H9 (cell line): ENCODE results near the gene ADSS2. TPM values are rescaled to one million over a fixed set of nuclear protein-coding genes. Genes with fewer than 3 reads are reported as not detected.

Experiments
- DNase-seq: peaks from one replicate; pipeline ENCODE4 v3.0.0-alpha.2; 2017
- H2AFZ ChIP-seq: one replicate; pipeline ENCODE4 v1.6.1; 2013; ENCODE audit warnings: mild to moderate bottlenecking, low read length, control low read depth, moderate library complexity
- H2AK5ac ChIP-seq: 2 replicates; pipeline ENCODE4 v1.6.1; 2013; ENCODE audit warnings: low read length, control low read depth, mixed read lengths; ENCODE audit not compliant: insufficient read length
- H2BK120ac ChIP-seq: one replicate; pipeline ENCODE4 v1.6.1; 2013; ENCODE audit warnings: low read depth, mild to moderate bottlenecking, low read length, control low read depth, inconsistent platforms; ENCODE audit not compliant: poor library complexity, severe bottlenecking
- H2BK12ac ChIP-seq: 2 replicates; pipeline ENCODE4 v1.6.1; 2013; ENCODE audit warnings: low read length, control low read depth, mixed read lengths, low read depth; ENCODE audit not compliant: insufficient read length
- H2BK15ac ChIP-seq: 2 replicates; pipeline ENCODE4 v1.6.1; 2013; ENCODE audit warnings: low read depth, low read length, control low read depth
- H2BK20ac ChIP-seq: one replicate; pipeline ENCODE4 v1.6.1; 2013; ENCODE audit warnings: low read depth, mild to moderate bottlenecking, low read length, control low read depth, inconsistent platforms; ENCODE audit not compliant: poor library complexity, severe bottlenecking
- H2BK5ac ChIP-seq: 2 replicates; pipeline ENCODE4 v1.6.1; 2013; ENCODE audit warnings: low read length, control low read depth, mixed read lengths; ENCODE audit not compliant: insufficient read length
- H3K14ac ChIP-seq: 2 replicates; pipeline ENCODE4 v1.6.1; 2013; ENCODE audit warnings: low read length, control low read depth; ENCODE audit not compliant: insufficient read depth
- H3K18ac ChIP-seq: 2 replicates; pipeline ENCODE4 v1.6.1; 2013; ENCODE audit warnings: low read depth, mild to moderate bottlenecking, mixed read lengths, low read length, control low read depth; ENCODE audit not compliant: insufficient read length
- H3K23ac ChIP-seq: 2 replicates; pipeline ENCODE4 v1.6.1; 2013; ENCODE audit warnings: low read length, control low read depth, mixed read lengths, low read depth; ENCODE audit not compliant: insufficient read length
- H3K23me2 ChIP-seq: 2 replicates; pipeline ENCODE4 v1.6.1; 2013; ENCODE audit warnings: low read depth, mild to moderate bottlenecking, mixed read lengths, low read length, control low read depth; ENCODE audit not compliant: insufficient read length, poor library complexity, severe bottlenecking
- H3K27ac ChIP-seq: 2 replicates; pipeline ENCODE4 v1.5.1; 2013; ENCODE audit warnings: low read length, control low read depth, mixed read lengths, low read depth; ENCODE audit not compliant: insufficient read length
- H3K27me3 ChIP-seq: 2 replicates; pipeline ENCODE4 v1.6.1; 2013; ENCODE audit warnings: low read length, control low read depth, inconsistent platforms; ENCODE audit not compliant: insufficient read depth
- H3K4ac ChIP-seq: 2 replicates; pipeline ENCODE4 v1.6.1; 2013; ENCODE audit warnings: low read depth, mild to moderate bottlenecking, control low read depth, inconsistent platforms, low read length, moderate library complexity
- H3K4me1 ChIP-seq: 2 replicates; pipeline ENCODE4 v1.6.1; 2013; ENCODE audit warnings: low read length, control low read depth, inconsistent platforms; ENCODE audit not compliant: insufficient read depth
- H3K4me2 ChIP-seq: 2 replicates; pipeline ENCODE4 v1.6.1; 2013; ENCODE audit warnings: low read length, control low read depth, mixed read lengths; ENCODE audit not compliant: insufficient read length, insufficient read depth
- H3K56ac ChIP-seq: 2 replicates; pipeline ENCODE4 v1.6.1; 2013; ENCODE audit warnings: low read depth, mild to moderate bottlenecking, mixed read lengths, low read length, control low read depth; ENCODE audit not compliant: insufficient read length
- H3K79me1 ChIP-seq: 2 replicates; pipeline ENCODE4 v1.6.1; 2013; ENCODE audit warnings: low read depth, mild to moderate bottlenecking, moderate library complexity, low read length, control low read depth, inconsistent platforms; ENCODE audit not compliant: insufficient read depth, poor library complexity, severe bottlenecking
- H3K79me2 ChIP-seq: 2 replicates; pipeline ENCODE4 v1.6.1; 2013; ENCODE audit warnings: low read length, control low read depth, inconsistent platforms; ENCODE audit not compliant: insufficient read depth
- H3K9ac ChIP-seq: 2 replicates; pipeline ENCODE4 v1.6.1; 2013; ENCODE audit warnings: low read length, control low read depth, mixed read lengths; ENCODE audit not compliant: insufficient read length; ENCODE audit errors: extremely low read depth
- H3K9me3 ChIP-seq: one replicate; pipeline ENCODE4 v1.6.1; 2013; ENCODE audit warnings: low read depth, low read length, inconsistent platforms; ENCODE audit not compliant: control insufficient read depth
- H3T11ph ChIP-seq: one replicate; pipeline ENCODE4 v1.6.1; 2013; ENCODE audit warnings: mild to moderate bottlenecking, low read length, control low read depth, inconsistent platforms
- H4K20me1 ChIP-seq: one replicate; pipeline ENCODE4 v1.6.1; 2013; ENCODE audit not compliant: control insufficient read depth, insufficient read length, insufficient read depth
- H4K5ac ChIP-seq: 2 replicates; pipeline ENCODE4 v1.6.1; 2013; ENCODE audit warnings: low read depth, mild to moderate bottlenecking, mixed read lengths, low read length, control low read depth; ENCODE audit not compliant: insufficient read length
- H4K8ac ChIP-seq: replicated peaks from 2 replicates; pipeline ENCODE4 v1.6.1; 2013; ENCODE audit warnings: low read length, control low read depth, mixed read lengths, low read depth; ENCODE audit not compliant: insufficient read length
- H4K91ac ChIP-seq: 2 replicates; pipeline ENCODE4 v1.6.1; 2013; ENCODE audit warnings: low read depth, mild to moderate bottlenecking, moderate library complexity, mixed read lengths, low read length, control low read depth; ENCODE audit not compliant: insufficient read length
- H3K27ac Mint-ChIP-seq, 3 experiments: 2 replicates in 2 of 3; 3 replicates in 1 of 3; pipeline ENCODE4 v1.8.0; 2020 to 2021; ENCODE audit warnings: mixed read lengths in 3 of 3, mild to moderate bottlenecking in 1 of 3, moderate library complexity in 1 of 3
- H3K27me3 Mint-ChIP-seq: 2 replicates; pipeline ENCODE4 v1.8.0; 2021; ENCODE audit warnings: low read depth, mild to moderate bottlenecking, moderate library complexity, mixed read lengths
- H3K36me3 Mint-ChIP-seq, 3 experiments: 2 replicates in 2 of 3; 3 replicates in 1 of 3; pipeline ENCODE4 v1.8.0; 2020 to 2021; ENCODE audit warnings: low read depth in 3 of 3, mixed read lengths in 3 of 3; ENCODE audit not compliant: insufficient read depth in 1 of 3
- H3K4me1 Mint-ChIP-seq, 2 experiments: 2 replicates each; pipeline ENCODE4 v1.8.0; 2020; ENCODE audit warnings: mixed read lengths in 2 of 2
- H3K4me3 Mint-ChIP-seq, 2 experiments: 2 replicates in 1 of 2; 3 replicates in 1 of 2; pipeline ENCODE4 v1.8.0; 2020 to 2021; ENCODE audit warnings: mild to moderate bottlenecking in 2 of 2, mixed read lengths in 2 of 2, moderate library complexity in 1 of 2
- H3K9me3 Mint-ChIP-seq, 2 experiments: 2 replicates in 1 of 2; 3 replicates in 1 of 2; pipeline ENCODE4 v1.8.0; 2020; ENCODE audit warnings: mild to moderate bottlenecking in 2 of 2, mixed read lengths in 2 of 2, moderate library complexity in 1 of 2
- WGBS: extraction: QIAGEN DNeasy Blood & Tissue Kit; methylation state at CpG from one replicate; pipeline ENCODE4 v1.1.7; 2013; ENCODE audit warnings: missing lambda C conversion rate, low lambda C conversion rate, mixed read lengths; ENCODE audit not compliant: insufficient read length; ENCODE audit errors: extremely low coverage; 5-methylcytosine and 5-hydroxymethylcytosine counted together
- total RNA-seq: library from RNA; stranded (reverse); gene quantifications from 2 replicates; pipeline ENCODE4 v1.2.1, GENCODE V29; 2021
- TF ChIP-seq, protein P1 (sequence below): fragments of 200-600 bp; sonication (generic); conservative IDR thresholded peaks from 3 replicates; pipeline ENCODE4 v1.8.0; 2021; ENCODE audit warnings: antibody characterized with exemption, mild to moderate bottlenecking

The ADSS2 gene
- total RNA-seq, 1 experiment from 2014 or later, result 65.4 TPM

DNA sequence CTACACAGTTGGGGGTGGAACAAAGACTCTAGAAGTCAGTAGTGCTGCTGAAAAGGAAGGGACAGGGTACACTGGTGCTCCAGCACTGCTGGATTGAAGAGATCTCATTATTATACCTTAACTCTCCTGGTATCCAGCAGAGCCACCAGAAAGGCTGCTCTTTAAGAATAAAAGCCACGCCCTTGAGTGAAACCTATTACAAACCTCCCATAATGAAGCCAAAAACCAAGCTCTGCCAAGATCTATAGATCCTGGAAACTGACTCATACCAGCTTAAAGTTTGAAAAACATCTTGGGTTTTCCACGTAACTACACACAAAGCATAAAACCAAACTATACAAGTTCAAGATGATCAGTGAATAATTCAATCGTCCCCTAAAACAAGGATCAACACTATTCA, 38.0 kb downstream of the ADSS2 start:
- Histone ChIP-seq H3K23me2 (no peaks in the 10 kb centered on the region), H2AFZ (no peak overlapping the region), H3T11ph (no peak overlapping the region), H3K4me1 (no peaks in the 10 kb centered on the region), H4K91ac (no peak overlapping the region), H4K8ac (no peak overlapping the region), H3K56ac (no peak overlapping the region), H3K14ac (no peak overlapping the region), H2BK5ac (no peak overlapping the region), H2BK120ac (no peak overlapping the region), H4K5ac (no peak overlapping the region), H3K79me1 (no peaks in the 10 kb centered on the region), H2AK5ac (no peak overlapping the region), H3K23ac (no peak overlapping the region), H3K4ac (no peak overlapping the region), H2BK15ac (no peak overlapping the region), H3K79me2 (no peaks in the 10 kb centered on the region), H2BK20ac (no peak overlapping the region), H2BK12ac (no peak overlapping the region), H3K4me2 (no peak overlapping the region), H4K20me1 (no peaks in the 10 kb centered on the region), H3K27ac (no peak overlapping the region), H3K9me3 (no peaks in the 10 kb centered on the region), H3K9ac (no peak overlapping the region), H3K27me3 (no peaks in the 10 kb centered on the region), H3K18ac (no peak overlapping the region)
- Mint-ChIP-seq H3K4me3 (no peak overlapping the region), H3K36me3 (peaks cover 31 to 85% (median 79%) of the 10 kb centered on the region in 3 experiments; a peak in 6 of 7 replicates), H3K4me1 (peaks cover 20 to 21% of the 10 kb centered on the region in 2 experiments), H3K27me3 (no peaks in the 10 kb centered on the region), H3K27ac (no peak overlapping the region), H3K9me3 (no peaks in the 10 kb centered on the region)
- no peak for DNase-seq
- no CpG with 5 or more reads among the region's 3 CpGs for WGBS
- TF ChIP-seq, protein P1, sequence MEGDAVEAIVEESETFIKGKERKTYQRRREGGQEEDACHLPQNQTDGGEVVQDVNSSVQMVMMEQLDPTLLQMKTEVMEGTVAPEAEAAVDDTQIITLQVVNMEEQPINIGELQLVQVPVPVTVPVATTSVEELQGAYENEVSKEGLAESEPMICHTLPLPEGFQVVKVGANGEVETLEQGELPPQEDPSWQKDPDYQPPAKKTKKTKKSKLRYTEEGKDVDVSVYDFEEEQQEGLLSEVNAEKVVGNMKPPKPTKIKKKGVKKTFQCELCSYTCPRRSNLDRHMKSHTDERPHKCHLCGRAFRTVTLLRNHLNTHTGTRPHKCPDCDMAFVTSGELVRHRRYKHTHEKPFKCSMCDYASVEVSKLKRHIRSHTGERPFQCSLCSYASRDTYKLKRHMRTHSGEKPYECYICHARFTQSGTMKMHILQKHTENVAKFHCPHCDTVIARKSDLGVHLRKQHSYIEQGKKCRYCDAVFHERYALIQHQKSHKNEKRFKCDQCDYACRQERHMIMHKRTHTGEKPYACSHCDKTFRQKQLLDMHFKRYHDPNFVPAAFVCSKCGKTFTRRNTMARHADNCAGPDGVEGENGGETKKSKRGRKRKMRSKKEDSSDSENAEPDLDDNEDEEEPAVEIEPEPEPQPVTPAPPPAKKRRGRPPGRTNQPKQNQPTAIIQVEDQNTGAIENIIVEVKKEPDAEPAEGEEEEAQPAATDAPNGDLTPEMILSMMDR, result no peak
